B cell (primary cell): ENCODE measurements around the gene OS9. TPM values are rescaled to one million over a fixed set of nuclear protein-coding genes. Genes with fewer than 3 reads are reported as not detected.

Source experiments
- ATAC-seq: fragments of 200-7000 bp; cut with Tn5 transposase; one replicate; pipeline ENCODE4 v1.10.0; 2021; ENCODE audit warnings: low read depth, mild to moderate bottlenecking, moderate number of reproducible peaks, moderate library complexity
- CTCF ChIA-PET: fragments of 350-600 bp; sonication (Branson Sonifier 250); formaldehyde crosslinking; loops from one replicate; lab custom pipeline; 2021; ENCODE audit warnings: antibody characterized with exemption, inconsistent platforms; lab: Charles Lee
- POLR2A ChIA-PET: fragments of 350-600 bp; sonication (Branson Sonifier 250); formaldehyde crosslinking; loops from one replicate; lab custom pipeline; 2021; ENCODE audit warnings: antibody characterized with exemption; lab: Charles Lee
- DNase-seq: peaks from one replicate; pipeline ENCODE4 v3.0.0; 2013
- H2AFZ ChIP-seq: 2 replicates; pipeline ENCODE4 v1.6.1; 2012; ENCODE audit warnings: mild to moderate bottlenecking, low read depth, low read length; ENCODE audit not compliant: insufficient read depth, poor library complexity, severe bottlenecking
- H3K27ac ChIP-seq, 2 donors: 1 replicate in 1 of 2; 2 replicates in 1 of 2; pipeline ENCODE4 v1.5.1; 2012 to 2013; ENCODE audit warnings: low read length in 2 of 2, mild to moderate bottlenecking in 2 of 2, moderate library complexity in 1 of 2
- H3K27me3 ChIP-seq, 4 experiments: fragments of 200-600 bp in 1 of 4; sonication (generic) in 1 of 4; replicated peaks in 1 of 4; 1 replicate in 2 of 4; 2 replicates in 2 of 4; pipeline versions ENCODE4 v1.6.1 to v1.7.0; 2013 to 2016; ENCODE audit warnings: low read length in 3 of 4, mild to moderate bottlenecking in 2 of 4, mixed read lengths in 1 of 4, moderate library complexity in 1 of 4; ENCODE audit not compliant: insufficient read depth in 4 of 4, control insufficient read depth in 3 of 4; ENCODE audit errors: control extremely low read depth in 1 of 4
- H3K36me3 ChIP-seq, 2 experiments: replicated peaks in 1 of 2; 1 replicate in 1 of 2; 2 replicates in 1 of 2; pipeline versions ENCODE4 v1.6.1 to v1.7.1; 2013; ENCODE audit warnings: low read length in 1 of 2; ENCODE audit not compliant: insufficient read depth in 2 of 2, control insufficient read depth in 1 of 2; ENCODE audit errors: control extremely low read depth in 1 of 2, extremely low read depth in 1 of 2
- H3K4me1 ChIP-seq, 2 donors: fragments of 200-600 bp in 1 of 2; sonication (generic) in 1 of 2; 1 replicate in 1 of 2; 2 replicates in 1 of 2; pipeline versions ENCODE4 v1.5.1 to v1.6.1; 2013 to 2017; ENCODE audit warnings: low read length in 2 of 2; ENCODE audit not compliant: control insufficient read depth in 2 of 2, insufficient read depth in 2 of 2
- H3K4me2 ChIP-seq: replicated peaks from 2 replicates; pipeline ENCODE3; 2012; ENCODE audit warnings: mild to moderate bottlenecking, low read depth, low read length; ENCODE audit not compliant: poor library complexity, severe bottlenecking
- H3K4me3 ChIP-seq, 5 experiments: fragments of 200-600 bp in 1 of 5; sonication (generic) in 1 of 5; 1 replicate in 3 of 5; 2 replicates in 2 of 5; pipeline versions ENCODE4 v1.5.1 to v1.7.0; 2011 to 2016; ENCODE audit warnings: low read length in 4 of 5, mild to moderate bottlenecking in 4 of 5, low read depth in 2 of 5, control low read depth in 1 of 5, moderate library complexity in 1 of 5; ENCODE audit not compliant: insufficient read depth in 1 of 5; ENCODE audit errors: control extremely low read depth in 1 of 5, extremely low read depth in 1 of 5
- H3K79me2 ChIP-seq: fragments of 200-600 bp; sonication (generic); one replicate; pipeline ENCODE4 v1.6.0; 2016; ENCODE audit warnings: low read length; ENCODE audit not compliant: control insufficient read depth, insufficient read depth
- H3K9ac ChIP-seq: fragments of 200-600 bp; sonication (generic); 2 replicates; pipeline ENCODE4 v1.6.1; 2017; ENCODE audit warnings: mild to moderate bottlenecking, low read length, moderate library complexity
- H3K9me3 ChIP-seq, 3 donors: one replicate each; pipeline versions ENCODE4 v1.6.1 to v1.7.1; 2013; ENCODE audit warnings: low read length in 2 of 3; ENCODE audit not compliant: control insufficient read depth in 2 of 3, insufficient read depth in 1 of 3; ENCODE audit errors: control extremely low read depth in 1 of 3
- H4K20me1 ChIP-seq: 2 replicates; pipeline ENCODE4 v1.6.0; 2012; ENCODE audit warnings: mild to moderate bottlenecking, low read length; ENCODE audit not compliant: insufficient read depth, control insufficient read depth, poor library complexity, severe bottlenecking
- H3K27ac Mint-ChIP-seq: one replicate; pipeline ENCODE4 v1.8.0; 2021; ENCODE audit warnings: mixed read lengths
- H3K27me3 Mint-ChIP-seq: one replicate; pipeline ENCODE4 v1.8.0; 2021; ENCODE audit warnings: mixed read lengths
- H3K4me1 Mint-ChIP-seq: one replicate; pipeline ENCODE4 v1.8.0; 2021; ENCODE audit warnings: mixed read lengths
- H3K4me3 Mint-ChIP-seq: one replicate; pipeline ENCODE4 v1.8.0; 2021; ENCODE audit warnings: mixed read lengths
- H3K9me3 Mint-ChIP-seq: one replicate; pipeline ENCODE4 v1.8.0; 2022; ENCODE audit warnings: mixed read lengths; ENCODE audit not compliant: insufficient read depth
- EZH2 ChIP-seq: IDR thresholded peaks from 2 replicates; pipeline ENCODE4 v1.6.1; 2012; ENCODE audit warnings: borderline replicate concordance, low read depth, mild to moderate bottlenecking, moderate library complexity, low read length; ENCODE audit not compliant: insufficient read depth, poor library complexity, severe bottlenecking
- WGBS: methylation state at CpG from one replicate; pipeline ENCODE4 v1.1.5; 2013; ENCODE audit warnings: missing lambda C conversion rate; ENCODE audit not compliant: insufficient coverage; 5-methylcytosine and 5-hydroxymethylcytosine counted together
- intact Hi-C: fragments of 100-400 bp; cut with micrococcal nuclease; formaldehyde crosslinking; loops from one replicate; pipeline ENCODE4 v1.10.0; 2022
- polyA plus RNA-seq: library from polyadenylated mRNA; depleted of rRNA; stranded (reverse); fragments of >200 nt; gene quantifications from 2 replicates; pipeline ENCODE4 v1.2.3, GENCODE V29; 2012
- total RNA-seq, 2 donors: library from RNA; stranded (reverse); fragments of 120-200 nt in 1 of 2; gene quantifications; 1 replicate in 1 of 2; 2 replicates in 1 of 2; pipeline versions ENCODE4 v1.2.3 to v1.2.4, GENCODE V29; 2013 to 2022
- TF ChIP-seq, protein P1 (sequence below): fragments of 200-600 bp; IDR thresholded peaks from one replicate; pipeline ENCODE4 v1.8.0; 2022; ENCODE audit warnings: antibody characterized with exemption, mild to moderate bottlenecking

The OS9 gene
- total and polyA plus RNA-seq, 2 donors (not counting 1 experiment from before 2014, with no cell fraction given): 182 to 234 TPM

DNA sequence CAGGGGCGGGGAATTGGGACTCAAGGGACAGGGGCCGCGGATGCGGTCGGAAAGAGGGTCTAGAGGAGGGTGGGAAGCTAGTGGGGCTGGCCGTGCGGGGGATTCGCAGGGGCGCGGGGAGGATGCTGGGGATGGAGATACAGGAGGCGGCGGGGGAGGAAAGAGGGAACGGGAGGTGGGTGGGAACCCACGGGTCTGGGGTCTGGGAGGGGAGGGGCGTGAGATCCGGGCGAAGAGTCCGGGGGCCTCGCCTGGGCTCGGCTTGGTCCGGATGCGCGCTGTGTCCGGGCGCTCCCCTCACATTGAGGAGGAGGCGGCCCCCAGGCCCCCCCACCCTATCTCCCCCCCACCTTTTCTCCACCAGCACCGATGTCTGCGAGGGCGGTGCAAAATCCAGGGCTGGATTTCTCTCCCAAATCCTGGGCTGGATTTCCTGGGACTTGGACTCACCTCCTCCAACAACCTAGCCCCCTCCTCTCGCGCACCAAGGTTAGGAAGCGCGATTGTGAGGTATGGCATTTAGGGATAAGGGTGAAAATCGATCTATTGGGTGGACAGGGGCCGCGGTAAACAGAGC lies 44.8 kb downstream of the OS9 start, which contains the start of gene AGAP2:
Gene AGAP2 (minus strand): TSS at position 82 of the 577 bp plus-strand sequence. CDS start 496 bp downstream, outside the sequence.
- intact Hi-C loops: no loop called here
- H3K4me3 ChIP-seq: no peak within 1 kb of the TSS
- no peak for ATAC-seq
- POLR2A ChIA-PET: no interaction called here
- H3K36me3 ChIP-seq: peaks cover 0 to 38% of the 10 kb centered on the region in 2 experiments
- H3K9ac ChIP-seq: no peak within 1 kb of the TSS
- H3K4me3 Mint-ChIP-seq: peak within 1 kb of the TSS; percentile 17
- H2AFZ ChIP-seq: no peak within 1 kb of the TSS
- no peaks in the 10 kb centered on the region for H3K9me3 ChIP-seq
- peaks cover 57% of the 10 kb centered on the region for H4K20me1 ChIP-seq
- H3K27me3 ChIP-seq: no peaks in the 10 kb centered on the region
- TF ChIP-seq, protein P1, sequence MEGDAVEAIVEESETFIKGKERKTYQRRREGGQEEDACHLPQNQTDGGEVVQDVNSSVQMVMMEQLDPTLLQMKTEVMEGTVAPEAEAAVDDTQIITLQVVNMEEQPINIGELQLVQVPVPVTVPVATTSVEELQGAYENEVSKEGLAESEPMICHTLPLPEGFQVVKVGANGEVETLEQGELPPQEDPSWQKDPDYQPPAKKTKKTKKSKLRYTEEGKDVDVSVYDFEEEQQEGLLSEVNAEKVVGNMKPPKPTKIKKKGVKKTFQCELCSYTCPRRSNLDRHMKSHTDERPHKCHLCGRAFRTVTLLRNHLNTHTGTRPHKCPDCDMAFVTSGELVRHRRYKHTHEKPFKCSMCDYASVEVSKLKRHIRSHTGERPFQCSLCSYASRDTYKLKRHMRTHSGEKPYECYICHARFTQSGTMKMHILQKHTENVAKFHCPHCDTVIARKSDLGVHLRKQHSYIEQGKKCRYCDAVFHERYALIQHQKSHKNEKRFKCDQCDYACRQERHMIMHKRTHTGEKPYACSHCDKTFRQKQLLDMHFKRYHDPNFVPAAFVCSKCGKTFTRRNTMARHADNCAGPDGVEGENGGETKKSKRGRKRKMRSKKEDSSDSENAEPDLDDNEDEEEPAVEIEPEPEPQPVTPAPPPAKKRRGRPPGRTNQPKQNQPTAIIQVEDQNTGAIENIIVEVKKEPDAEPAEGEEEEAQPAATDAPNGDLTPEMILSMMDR: no peak
- TF ChIP-seq EZH2: no peak
- CTCF ChIA-PET: interaction anchor here (4.0 kb wide), 1 partner anchor 18 kb away, joined by 21 read pairs; no protein-coding TSS in a partner anchor
- no peak for DNase-seq
- WGBS: 76% methylated on average over 11 of the region's 36 CpGs
- H3K4me1 Mint-ChIP-seq: peaks cover 33% of the 10 kb centered on the region
- H3K79me2 ChIP-seq: peaks cover 65% of the 10 kb centered on the region
- H3K4me2 ChIP-seq: peak within 1 kb of the TSS; percentile 9
- no peak within 1 kb of the TSS for H3K27ac ChIP-seq
- H3K27me3 Mint-ChIP-seq: no peaks in the 10 kb centered on the region
- H3K27ac Mint-ChIP-seq: peak within 1 kb of the TSS; percentile 1
- H3K4me1 ChIP-seq: peaks cover 31 to 38% of the 10 kb centered on the region in 2 donors
- H3K9me3 Mint-ChIP-seq: no peaks in the 10 kb centered on the region

DNA sequence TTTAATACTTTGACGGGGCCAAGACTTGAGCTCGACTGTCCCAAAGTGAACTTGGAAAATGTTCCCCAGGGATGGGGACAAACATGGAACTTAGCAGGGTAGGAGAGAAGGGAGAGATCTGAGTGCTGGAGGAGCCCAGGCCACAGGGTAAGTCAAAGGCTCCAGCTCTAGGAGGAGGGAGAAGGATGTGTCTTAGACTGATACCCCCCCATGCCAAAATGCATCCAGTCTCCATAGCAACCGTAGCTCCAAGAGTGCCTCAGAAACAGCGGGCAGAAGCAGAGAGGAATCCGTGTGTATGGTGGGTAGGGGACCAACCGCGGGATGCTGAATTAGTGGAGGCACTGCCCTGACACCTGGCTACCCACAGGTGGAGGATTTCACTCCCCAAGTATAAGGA lies 45.5 kb downstream of the OS9 start:
- CTCF ChIA-PET: interaction anchor here (0.6 to 4.0 kb wide), 2 partner anchors 17 to 1615 kb away, joined by 4 to 21 read pairs; no protein-coding TSS in a partner anchor
- peaks cover 40% of the 10 kb centered on the region for H3K4me1 Mint-ChIP-seq
- no peak overlapping the region for H3K9ac ChIP-seq

More for the DNA sequence above, 45.5 kb downstream of the OS9 start:
- H3K27ac Mint-ChIP-seq: peak overlapping the region; percentile 1
- H3K4me3 Mint-ChIP-seq: peak overlapping the region; percentile 17
- no peak overlapping the region for H3K4me3 ChIP-seq
- H3K27me3 ChIP-seq: no peaks in the 10 kb centered on the region
- peaks cover 71% of the 10 kb centered on the region for H3K79me2 ChIP-seq
- WGBS: 100% methylated on average over 5 of the region's 7 CpGs
- no peak overlapping the region for H2AFZ ChIP-seq
- peak overlapping the region; percentile 9 for H3K4me2 ChIP-seq
- H3K4me1 ChIP-seq: peaks cover 38 to 44% of the 10 kb centered on the region in 2 donors
- ATAC-seq: no peak
- intact Hi-C loops: no loop called here
- POLR2A ChIA-PET: no interaction called here
- no peak overlapping the region for H3K27ac ChIP-seq
- peaks cover 57% of the 10 kb centered on the region for H4K20me1 ChIP-seq
- no peak for TF ChIP-seq EZH2
- TF ChIP-seq, protein P1: no peak
- no peaks in the 10 kb centered on the region for H3K9me3 Mint-ChIP-seq
- peaks cover 0 to 32% of the 10 kb centered on the region in 2 experiments for H3K36me3 ChIP-seq
- H3K9me3 ChIP-seq: no peaks in the 10 kb centered on the region
- DNase-seq: no peak
- H3K27me3 Mint-ChIP-seq: no peaks in the 10 kb centered on the region
